ENCODE results near the gene ABCA4.
"Not testable (repeated sequence)": the region's sequence is repeated elsewhere in the genome, so short reads cannot be mapped to it uniquely, and the experiment has no call there.

ABCA4 gene

GRCh38 chr1:93979040-93979717 lies 141.8 kb downstream of the ABCA4 start:
- no peak for DNase-seq (ENCODE audit: low spot score)

GRCh38 chr1:93977598-93977945 lies 143.4 kb downstream of the ABCA4 start:
- no peak for DNase-seq (ENCODE audit: low spot score)

- no peak for DNase-seq (ENCODE audit: low spot score)
Observed at GRCh38 chr1:93976711-93977597, 144.0 kb downstream of the ABCA4 start.

- DNase-seq (ENCODE audit: low spot score): no peak
Observed at GRCh38 chr1:93976291-93976690, 144.7 kb downstream of the ABCA4 start.

GRCh38 chr1:93972341-93972740 lies 148.6 kb downstream of the ABCA4 start:
- no peak for DNase-seq (ENCODE audit: low spot score)

GRCh38 chr1:93969887-93970286 lies 151.1 kb downstream of the ABCA4 start:
- no peak for DNase-seq (ENCODE audit: low spot score)

- no peak for DNase-seq (ENCODE audit: low spot score)
Observed at GRCh38 chr1:93969371-93969770, 151.6 kb downstream of the ABCA4 start.

- DNase-seq (ENCODE audit: low spot score): no peak
Observed at GRCh38 chr1:93967306-93967705, 153.6 kb downstream of the ABCA4 start.

- no peak for DNase-seq (ENCODE audit: low spot score)
Observed at GRCh38 chr1:93965888-93966287, 155.1 kb downstream of the ABCA4 start.

GRCh38 chr1:93965256-93965655 lies 155.7 kb downstream of the ABCA4 start:
- no peak for DNase-seq (ENCODE audit: low spot score)

- DNase-seq (ENCODE audit: low spot score): no peak
Observed at GRCh38 chr1:93964777-93965200, 156.2 kb downstream of the ABCA4 start.

GRCh38 chr1:93964096-93964776 lies 156.7 kb downstream of the ABCA4 start:
- no peak for DNase-seq (ENCODE audit: low spot score)

- DNase-seq (ENCODE audit: low spot score): no peak
Observed at GRCh38 chr1:93963585-93963984, 157.4 kb downstream of the ABCA4 start.

- DNase-seq (ENCODE audit: low spot score): no peak
Observed at GRCh38 chr1:93961906-93962305, 159.0 kb downstream of the ABCA4 start.

- DNase-seq (ENCODE audit: low spot score): no peak
Observed at GRCh38 chr1:93961443-93961842, 159.5 kb downstream of the ABCA4 start.

GRCh38 chr1:93960641-93961147 lies 160.3 kb downstream of the ABCA4 start:
- DNase-seq (ENCODE audit: low spot score): no peak

- no peak for DNase-seq (ENCODE audit: low spot score)
Observed at GRCh38 chr1:93959413-93959812, 161.5 kb downstream of the ABCA4 start.

- no peak for DNase-seq (ENCODE audit: low spot score)
Observed at GRCh38 chr1:93958726-93959100, 162.2 kb downstream of the ABCA4 start.

- no peak for DNase-seq (ENCODE audit: low spot score)
Observed at GRCh38 chr1:93958032-93958725, 162.8 kb downstream of the ABCA4 start.

GRCh38 chr1:93955765-93956164 lies 165.2 kb downstream of the ABCA4 start:
- no peak for DNase-seq (ENCODE audit: low spot score)

- DNase-seq (ENCODE audit: low spot score): not testable (repeated sequence)
Observed at GRCh38 chr1:93947002-93947686, 173.8 kb downstream of the ABCA4 start.

All from germinal center (tissue), 1 donor.